GM21367 (cell line): ENCODE measurements around the gene BLOC1S4.

Source experiments
- ATAC-seq: cut with Tn5 transposase; IDR thresholded peaks from one replicate; pipeline ENCODE4 v1.9.1; 2021; ENCODE audit not compliant: unreplicated experiment

Gene BLOC1S4

DNA sequence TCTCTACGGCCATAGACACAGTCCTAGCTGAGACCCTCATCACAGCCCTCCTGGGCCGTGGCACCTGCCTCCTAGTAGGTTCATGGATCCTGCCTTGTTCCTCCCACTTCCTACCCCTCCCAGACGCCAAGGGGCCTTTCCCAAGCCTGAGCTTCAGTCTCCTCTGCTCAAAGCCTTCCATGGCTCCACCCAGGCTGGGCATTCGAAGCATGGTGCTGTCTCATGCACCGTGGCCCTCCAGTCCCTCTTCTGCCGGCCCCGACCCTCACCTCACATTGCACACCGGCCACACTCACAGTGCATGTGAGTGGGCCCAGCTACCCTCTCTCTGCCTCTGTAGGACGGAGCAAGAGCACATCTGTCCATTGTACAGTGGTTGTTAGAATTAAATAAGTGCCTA lies 44.9 kb downstream of the BLOC1S4 start:
- no peak for ATAC-seq

DNA sequence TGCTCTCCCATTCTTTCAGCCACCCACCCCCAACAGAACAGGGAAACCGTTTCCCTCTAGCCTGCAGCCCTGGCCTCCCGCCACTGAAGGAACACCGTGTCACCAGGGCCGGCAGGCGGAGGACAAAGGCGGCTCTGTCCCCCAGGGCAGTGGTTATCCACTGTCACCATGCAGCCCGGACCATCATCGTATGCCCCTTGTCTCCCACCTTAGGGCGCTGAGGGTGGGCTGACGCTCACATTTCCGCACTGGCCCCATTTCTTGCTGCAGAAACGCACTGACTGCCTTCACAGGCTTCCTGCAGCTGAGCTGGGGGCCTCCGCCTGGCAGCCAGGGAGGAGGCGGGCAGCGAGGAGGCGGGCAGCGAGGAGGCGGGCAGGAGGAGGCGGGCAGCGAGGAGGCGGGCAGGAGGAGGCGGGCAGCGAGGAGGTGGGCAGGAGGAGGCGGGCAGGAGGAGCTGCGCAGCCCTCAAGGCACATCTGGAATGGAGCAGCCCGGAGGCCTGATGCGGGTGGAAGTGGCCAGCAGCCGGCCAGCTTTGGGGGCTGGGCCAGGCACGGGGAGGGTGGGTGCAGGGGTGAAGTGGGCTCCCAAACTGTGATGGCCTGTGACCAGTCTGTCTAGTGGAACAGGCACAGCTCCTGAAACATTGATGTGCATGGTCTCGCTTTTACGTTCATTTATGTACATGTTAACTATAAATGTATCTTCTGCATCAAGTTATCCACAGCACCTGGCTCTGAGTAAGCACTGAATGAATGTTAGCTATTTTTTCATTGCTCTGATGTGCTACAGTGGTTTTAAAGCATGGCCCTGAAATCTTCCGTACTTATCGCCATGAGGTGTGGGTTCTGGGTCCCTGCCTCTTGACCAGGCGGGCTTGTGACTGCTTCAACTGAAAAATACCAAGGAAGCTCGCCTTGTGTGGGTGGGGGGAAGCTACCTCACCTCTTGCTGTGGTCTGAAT lies 46.0 kb downstream of the BLOC1S4 start:
- ATAC-seq, result no peak

DNA sequence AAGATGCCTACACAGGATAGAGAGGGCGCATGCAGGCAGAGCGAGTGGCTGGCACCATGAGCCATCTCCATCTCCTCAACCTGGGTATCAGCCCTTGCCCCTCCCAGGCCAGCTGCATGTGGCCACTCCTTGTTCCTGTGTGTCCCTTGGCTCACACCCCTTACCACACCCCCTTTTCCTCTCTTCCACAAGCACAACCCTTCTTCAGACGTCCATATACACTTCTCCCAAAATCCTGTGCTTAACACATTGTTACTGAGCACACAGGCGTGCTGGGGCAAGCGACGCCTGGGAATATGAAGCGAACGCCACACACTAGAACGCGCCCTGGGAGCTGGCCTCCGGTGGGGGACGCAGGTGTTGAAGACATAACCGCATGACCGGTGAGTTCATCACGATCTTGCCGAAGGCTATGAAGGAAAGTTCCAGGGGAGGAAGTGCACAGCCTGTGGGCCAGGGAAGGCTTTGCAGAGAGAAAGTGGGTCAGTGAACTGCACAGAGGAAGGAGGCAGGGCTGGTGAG lies 47.4 kb downstream of the BLOC1S4 start:
- ATAC-seq, result no peak

DNA sequence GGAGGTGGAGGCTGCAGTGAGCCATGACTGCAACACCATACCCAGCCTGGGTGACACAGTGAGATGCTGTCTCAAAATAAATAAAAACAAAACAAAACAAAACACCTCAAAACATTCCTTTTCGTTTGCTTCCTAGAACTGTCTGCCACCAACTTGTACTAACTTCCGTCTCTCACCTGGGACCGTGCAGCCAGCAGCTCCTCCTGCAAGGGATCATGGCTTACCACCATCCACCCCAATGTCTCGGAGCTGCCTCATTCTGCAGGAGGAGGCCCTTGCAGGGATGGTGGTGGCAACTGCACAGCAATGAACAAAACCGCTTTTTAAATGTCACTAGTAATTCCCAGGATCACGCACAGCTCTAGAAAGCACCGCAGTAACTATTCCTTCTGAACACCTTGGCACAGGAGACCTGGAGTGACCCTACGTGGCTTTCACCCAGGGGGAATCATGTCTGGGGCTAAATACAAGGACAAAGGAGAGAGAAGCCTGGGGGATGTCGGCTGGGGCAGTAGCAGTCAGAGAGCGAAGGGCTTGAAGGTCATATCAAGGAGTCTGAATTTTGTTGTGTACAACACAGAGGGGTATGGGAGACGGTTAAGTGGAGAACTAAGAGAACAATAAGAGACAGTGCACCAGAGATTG lies 49.1 kb downstream of the BLOC1S4 start:
- no peak for ATAC-seq

DNA sequence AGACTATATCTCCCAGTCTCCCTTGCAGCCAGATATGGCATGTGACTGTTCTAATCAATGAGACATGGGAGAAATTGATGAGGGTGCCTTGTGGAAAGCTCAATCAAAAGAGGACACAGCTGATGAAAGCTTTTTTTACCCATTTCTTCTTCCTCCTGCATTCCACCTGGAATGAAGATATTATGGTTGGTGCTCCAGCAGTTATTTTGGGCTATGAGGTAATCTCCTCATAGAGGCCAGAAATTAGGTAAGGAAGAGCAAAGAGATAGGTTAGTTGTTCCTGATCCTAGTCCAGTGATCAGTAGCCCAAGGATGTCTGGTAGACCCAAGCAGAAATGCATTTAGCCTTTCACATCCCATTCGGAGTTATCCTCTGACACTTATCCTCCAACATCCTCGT lies 49.7 kb downstream of the BLOC1S4 start:
- ATAC-seq, result no peak
